HT-29 (cell line): ENCODE results near the gene MYO19. TPM values are rescaled to one million over a fixed set of nuclear protein-coding genes. Genes with fewer than 3 reads are reported as not detected.
A peak's percentile ranks its signal among the peaks of the same experiment; 100 is the strongest.

Experiments
- DNase-seq: peaks from one replicate; pipeline ENCODE4 v3.0.0-alpha.2; 2015; ENCODE audit warnings: low spot score
- total RNA-seq: library from RNA; depleted of rRNA; stranded (reverse); fragments of >200 nt; shearing (Covaris generic); gene quantifications from 2 replicates; pipeline ENCODE4 v1.2.3, GENCODE V29; 2014; rRNA removed

Gene MYO19
- total RNA-seq, result 398 and 436 TPM in 2 replicates

DNA sequence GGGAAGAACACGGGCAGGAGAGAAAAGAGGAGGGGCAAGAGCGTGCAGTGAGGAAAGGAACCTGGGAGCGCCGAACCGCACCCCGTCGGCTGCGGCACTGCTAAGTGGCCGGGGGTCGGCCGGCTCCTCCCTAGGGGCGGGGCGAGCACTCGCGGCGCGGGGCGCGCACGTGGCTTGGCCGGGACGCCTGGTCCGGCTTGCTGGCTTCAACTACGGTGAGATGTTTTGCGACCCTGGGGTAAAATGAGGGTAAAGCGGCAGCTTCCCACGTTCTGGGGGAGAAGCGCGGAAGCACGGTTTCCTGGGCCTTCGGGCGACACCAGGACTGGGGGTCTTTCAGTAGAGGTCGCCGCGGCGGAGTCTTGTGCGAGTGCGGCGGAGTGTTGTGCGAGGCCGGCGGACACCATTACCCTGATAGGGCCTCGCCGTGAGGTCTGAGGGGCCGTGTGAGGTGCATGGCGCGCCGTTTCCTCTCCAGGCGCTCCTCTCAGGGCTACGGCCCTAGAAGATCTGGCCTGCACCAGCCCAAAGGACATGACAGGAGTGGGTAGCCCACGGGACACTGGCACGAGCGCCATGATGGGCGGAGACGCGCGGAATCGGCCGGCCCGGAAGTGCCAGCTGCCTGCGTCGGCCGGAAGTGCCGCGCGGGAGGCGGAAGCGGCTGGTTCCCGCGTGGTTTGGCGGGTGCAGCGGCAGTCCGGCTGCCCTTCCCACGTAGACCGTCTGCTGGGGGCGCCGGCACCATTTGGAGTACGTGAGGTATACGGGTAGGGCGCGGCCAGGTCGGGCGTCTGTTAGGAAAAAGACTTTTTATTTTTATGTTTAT, at the start of gene MYO19, which contains the start of gene PIGW:
Gene MYO19, minus strand, starts transcription at position 29 of the 829 bp plus-strand sequence. CDS start 2,330 bp downstream, outside the sequence.
Gene PIGW, plus strand, starts transcription at position 148 of the 829 bp plus-strand sequence. CDS start 2,115 bp downstream, outside the sequence.
- DNase-seq, result peak; percentile 98

- DNase-seq, result no peak
Observed at GRCh38 chr17:36583787-36584186, 49.1 kb upstream of the MYO19 start.

GRCh38 chr17:36578671-36579070, 44.0 kb upstream of the MYO19 start:
- DNase-seq, result no peak

DNA sequence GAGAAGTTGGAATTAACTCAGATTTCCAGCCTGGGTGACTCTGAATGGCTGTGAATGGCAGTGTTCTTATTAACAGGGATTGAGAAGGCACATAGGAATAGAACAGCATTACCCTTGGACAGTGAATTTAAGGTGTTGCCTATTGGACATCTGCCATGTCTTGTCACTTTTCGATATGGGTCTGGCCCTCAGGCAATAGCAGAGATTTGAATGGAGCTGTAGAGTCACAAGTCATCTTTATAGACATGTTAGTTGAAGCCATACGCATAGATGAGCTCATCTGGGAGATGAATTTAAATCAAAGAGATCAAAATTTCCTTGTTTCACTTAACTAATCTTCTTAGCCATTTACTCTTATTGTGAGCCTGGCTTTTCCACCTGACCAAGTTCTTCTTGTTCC, 42.1 kb upstream of the MYO19 start:
- DNase-seq, result no peak

- no peak for DNase-seq
Observed at GRCh38 chr17:36575028-36575427, 40.4 kb upstream of the MYO19 start.

DNA sequence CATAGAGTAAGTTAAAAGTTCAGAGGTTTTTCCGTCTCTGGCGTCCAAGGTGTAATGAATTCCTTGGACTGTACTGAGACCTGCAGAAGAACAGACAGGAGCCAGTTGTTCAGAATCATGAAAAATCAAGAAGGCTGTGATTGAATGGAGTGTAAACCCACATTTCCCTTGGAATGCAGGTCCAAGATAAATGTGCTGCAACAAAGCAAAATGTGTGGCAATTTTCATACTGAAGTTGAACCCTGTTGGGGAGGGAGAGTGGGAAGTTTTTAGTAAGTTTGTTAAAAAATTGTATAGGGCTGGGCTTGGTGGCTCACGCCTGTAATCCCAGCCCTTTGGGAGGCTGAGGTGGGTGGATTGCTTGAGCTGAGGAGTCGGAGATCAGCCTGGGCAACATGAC, 31.4 kb upstream of the MYO19 start:
- no peak for DNase-seq

- no peak for DNase-seq
Observed at GRCh38 chr17:36553459-36553858, 18.8 kb upstream of the MYO19 start.

- no peak for DNase-seq
Observed at GRCh38 chr17:36550491-36551417, 16.1 kb upstream of the MYO19 start.

DNA sequence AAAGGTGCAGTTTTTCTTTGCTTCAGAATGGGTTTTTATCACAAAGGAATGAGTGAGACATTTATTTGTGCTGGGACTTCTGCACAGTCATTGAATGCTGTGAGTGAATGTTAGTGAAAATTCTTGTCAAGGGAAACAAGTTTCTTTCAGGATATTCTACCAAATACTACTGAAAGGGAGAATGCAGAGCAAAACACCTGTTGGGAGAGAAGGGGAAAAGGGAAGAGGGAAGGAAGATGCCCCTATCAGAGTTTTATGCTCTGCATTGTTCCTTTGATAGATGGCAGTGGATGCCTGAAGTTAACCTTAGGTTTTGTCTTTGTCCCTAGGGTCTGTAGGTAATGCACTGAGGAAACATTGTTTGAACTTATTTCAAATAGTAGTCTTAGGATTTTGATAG, 13.1 kb upstream of the MYO19 start:
- DNase-seq, result no peak

DNA sequence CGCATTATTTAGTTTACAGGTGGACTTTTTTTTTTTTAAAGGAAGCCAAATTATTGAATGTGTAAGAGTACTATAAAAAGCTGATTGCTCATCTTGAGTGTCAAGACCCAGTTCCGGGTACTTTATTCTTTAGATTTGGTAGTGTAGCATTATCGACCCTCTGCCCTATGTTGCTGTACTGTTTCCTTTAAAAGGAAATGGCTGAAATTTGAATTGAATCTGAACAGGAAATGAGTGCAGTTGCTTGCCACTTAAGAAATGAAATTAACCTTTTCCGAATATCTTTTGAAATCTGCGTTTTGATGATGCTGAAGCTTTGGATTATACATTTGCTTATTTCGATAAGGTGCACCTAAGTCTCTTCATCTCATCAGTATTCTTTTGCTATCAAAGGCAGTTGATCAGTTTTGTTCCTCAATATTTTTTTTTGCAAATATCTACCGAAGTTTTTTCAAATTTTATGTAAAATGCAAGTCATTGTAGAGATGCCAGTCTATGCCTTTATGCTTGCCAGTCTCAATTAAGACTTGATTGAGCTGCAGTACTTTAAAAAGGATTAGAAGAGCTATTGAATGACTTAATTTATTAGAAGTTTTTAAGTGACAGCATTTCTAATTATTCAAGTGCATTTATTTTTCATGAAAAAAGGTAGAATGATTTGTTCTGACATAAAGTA, 11.9 kb upstream of the MYO19 start:
- peak; percentile 55 for DNase-seq

DNA sequence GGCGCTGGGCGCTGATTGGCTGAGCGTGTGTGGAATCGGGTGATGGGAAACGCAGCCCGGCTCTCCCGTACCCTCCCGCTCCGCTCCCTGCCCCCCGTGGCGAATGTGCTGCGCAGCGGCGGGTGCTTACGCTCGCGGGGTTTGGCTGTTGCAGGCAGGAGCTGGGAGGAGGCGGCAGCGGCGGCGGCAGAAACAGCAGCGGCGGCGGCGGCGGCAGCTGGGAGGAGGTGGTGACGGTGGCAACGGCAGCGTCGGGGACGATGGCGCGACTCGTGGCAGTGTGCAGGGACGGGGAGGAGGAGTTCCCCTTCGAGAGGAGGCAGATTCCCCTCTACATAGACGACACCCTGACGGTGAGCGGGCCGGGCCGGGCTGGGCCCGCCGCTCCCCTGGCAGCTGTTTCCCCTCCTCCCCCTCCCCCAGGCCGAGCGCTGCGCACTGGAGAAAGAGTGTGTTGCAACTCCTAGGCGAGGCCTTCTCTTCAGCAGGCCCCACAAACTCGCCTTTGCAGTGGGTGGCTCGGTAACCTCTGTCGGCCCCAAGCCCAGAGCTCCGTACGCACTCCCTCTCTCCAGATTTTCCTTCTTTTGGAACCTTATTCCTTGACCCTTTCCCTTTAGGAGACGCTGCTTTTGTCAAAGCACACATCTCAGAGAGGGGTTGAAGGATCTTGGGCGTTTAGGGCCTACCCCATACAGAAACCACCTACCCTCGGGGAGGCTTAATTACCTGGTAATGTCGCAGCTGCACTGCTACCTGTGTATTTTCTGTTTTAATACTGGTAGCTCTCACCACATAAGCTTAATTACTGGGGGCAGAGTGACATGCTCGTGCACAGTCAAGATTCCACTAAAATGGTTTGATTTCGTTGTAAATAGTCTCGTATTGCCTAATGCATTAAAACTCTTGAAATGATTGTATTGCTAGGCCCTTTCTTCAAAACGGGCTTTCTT, 11.1 kb upstream of the MYO19 start:
- peak; percentile 99 for DNase-seq

DNA sequence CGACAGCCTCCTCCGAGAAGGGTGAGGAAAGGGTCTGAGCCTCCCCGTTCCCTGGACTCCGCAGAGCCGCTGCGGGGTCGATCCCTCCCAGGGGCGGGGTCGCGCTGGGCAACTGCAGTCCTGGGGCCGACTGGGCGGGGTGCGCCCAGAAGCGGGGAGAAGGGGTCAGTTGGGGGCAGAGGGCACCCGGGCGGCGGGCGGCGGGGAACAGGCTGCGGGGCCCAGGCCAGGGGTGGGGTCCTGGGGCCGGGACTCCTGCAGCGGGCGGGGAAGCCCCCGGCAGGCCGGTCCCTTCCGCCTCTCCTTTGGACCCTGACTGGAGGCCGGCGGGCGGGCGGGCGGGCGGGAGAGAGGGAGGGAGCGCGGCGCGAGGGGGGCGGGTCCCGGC, 10.4 kb upstream of the MYO19 start:
- no peak for DNase-seq

DNA sequence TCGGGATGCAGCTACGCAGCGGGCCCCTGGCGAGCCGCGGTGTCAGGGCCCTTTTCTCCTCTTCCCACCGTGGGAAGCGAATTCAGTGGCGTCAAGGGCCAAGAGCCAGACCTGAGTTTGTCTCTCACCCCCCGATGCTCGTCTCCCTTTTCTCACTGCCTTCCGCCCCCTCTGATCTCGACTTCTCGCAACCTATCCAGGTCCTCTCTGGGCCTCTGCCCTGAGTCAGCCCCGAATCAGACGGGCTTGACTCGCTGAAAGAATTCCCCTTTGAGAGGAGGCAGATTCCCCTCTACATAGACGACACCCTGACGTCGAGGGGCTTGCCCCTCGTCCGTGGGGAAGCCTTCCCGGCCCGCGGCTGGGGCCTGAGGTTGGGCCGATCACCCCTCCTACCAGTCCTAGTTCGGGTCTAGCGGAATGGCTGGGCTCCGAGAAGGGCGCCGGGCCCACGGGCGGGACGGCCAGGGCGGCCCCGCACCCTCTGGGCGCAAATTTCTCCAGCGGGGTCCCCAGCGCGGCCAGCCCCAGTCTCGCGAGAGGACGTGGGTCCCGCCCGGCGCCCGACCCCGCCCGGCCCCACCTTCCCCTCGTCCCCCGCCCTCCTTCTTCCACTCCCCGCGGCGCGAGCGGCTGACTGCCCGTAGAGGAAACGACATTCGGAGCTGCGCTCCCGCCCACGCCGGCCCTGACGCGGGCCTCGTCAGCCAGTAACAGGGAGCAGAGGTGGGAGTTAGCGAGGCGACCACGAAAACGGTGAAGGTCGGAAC, 9.8 kb upstream of the MYO19 start, which contains the start of gene GGNBP2:
Gene GGNBP2, plus strand, starts transcription at position 613 of the 770 bp plus-strand sequence. CDS start 806 bp downstream, outside the sequence.
- DNase-seq, result peak; percentile 98

DNA sequence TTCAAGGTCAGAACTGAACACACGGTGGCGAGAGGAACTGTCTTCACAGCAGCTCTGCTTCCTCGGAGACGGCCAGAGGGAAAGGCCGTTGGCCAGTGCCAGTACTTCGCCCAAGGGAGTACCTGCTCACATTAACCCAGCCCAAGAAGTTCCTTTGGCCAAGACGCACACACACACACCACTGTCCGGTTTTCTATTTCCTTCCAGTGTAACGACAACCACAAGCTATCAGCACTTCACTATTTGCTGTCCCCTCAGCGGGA, 9.3 kb upstream of the MYO19 start:
- no peak for DNase-seq

DNA sequence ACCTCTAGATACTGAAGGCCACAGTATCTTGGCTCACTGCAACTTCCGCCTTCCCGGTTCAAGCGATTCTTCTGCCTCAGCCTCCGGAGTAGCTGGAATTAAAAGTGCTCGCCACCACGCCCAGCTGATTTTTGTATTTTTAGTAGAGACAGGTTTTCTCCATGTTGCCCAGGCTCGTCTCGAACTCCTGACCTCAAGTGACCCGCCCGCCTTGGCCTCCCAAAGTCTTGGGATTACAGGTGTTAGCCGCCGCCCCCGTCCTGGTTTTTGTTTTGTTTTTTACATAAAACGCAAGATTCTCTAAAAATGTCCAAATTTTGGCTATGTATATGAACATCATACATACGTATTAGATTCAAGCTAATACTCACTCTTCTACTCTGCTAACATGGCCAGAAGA, 8.1 kb upstream of the MYO19 start:
- no peak for DNase-seq

DNA sequence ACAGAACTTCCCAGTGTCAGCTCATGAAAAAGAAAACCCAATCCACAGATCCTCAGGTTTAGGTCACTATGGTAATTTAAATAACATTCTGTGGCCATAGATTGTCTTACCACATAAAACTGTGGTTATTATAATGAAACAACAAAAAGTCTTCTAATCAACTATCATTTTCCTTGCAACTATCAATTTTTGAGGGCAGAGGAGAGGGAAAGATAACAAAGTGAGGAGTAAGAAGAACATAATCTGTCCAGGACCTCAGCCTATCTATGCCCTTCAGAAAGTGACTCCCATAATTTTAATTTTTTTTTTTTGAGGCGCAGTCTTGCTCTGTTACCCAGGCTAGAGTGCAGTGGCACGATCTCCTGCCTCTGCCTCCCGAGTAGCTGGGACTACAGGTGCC, 6.0 kb upstream of the MYO19 start:
- no peak for DNase-seq

DNA sequence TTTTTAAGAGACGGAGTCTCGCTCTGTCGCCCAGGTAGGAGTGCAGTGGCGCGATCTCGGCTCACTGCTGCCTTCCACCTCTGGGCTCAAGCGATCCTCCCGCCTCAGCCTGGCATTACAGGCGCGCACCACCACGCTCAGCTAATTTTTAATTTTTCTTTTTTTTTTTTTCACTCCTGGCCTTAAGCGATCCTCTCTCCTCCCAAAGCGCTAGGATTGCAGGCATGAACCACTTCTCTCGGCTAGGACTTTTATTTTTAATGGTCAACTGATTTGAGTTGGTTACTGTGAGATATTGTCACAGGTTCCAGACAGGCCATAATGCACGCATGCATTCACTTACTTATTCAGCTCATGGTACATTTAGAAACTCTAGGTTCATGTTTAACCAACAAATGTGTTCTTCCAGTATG, 1.0 kb upstream of the MYO19 start:
- DNase-seq, result no peak

- DNase-seq, result peak; percentile 95
Observed at GRCh38 chr17:36533935-36534839, 481 bp downstream of the MYO19 start.

DNA sequence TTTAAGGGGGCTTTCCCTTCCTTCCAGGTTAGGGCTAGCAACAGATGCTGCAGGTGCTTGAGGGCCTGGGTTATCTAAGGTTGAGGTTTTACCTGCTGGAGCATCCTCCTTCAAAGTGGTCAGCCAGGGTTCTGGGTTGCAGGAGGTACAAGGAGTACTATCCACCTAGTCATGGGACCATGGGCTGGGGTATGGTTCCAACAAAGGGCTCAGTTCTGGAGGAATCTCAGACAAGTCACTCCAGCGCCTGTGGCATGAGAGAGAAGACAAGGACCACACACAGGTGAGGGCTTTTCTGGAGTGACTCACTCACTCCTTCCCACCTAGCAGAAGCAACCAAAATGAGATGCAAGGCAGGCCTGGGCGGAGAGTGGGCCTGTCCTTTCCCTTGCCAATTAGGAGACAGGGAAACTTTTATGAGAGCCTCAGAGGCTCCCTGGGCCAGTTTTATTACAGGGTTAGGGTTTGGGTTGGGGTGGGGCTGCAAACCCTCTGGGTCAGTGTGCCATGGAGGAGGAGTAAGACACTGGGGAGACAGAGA, 2.2 kb downstream of the MYO19 start:
- DNase-seq, result no peak
